HCT116 (cell line): ENCODE data around the gene THEMIS. TPM values are rescaled to one million over a fixed set of nuclear protein-coding genes. Genes with fewer than 3 reads are reported as not detected.

Experiments
- ATAC-seq: fragments of 200-7000 bp; cut with Tn5 transposase; 2 replicates; pipeline ENCODE4 v1.9.1; 2020; ENCODE audit warnings: mild to moderate bottlenecking, moderate library complexity
- BruUV-seq: library from RNA; stranded (reverse); fragments of 400-500 nt; replicated peaks from 2 replicates; lab custom pipeline; 2021; lab: Mats Ljungman, UMichigan
- CTCF ChIA-PET: fragments of 300-600 bp; sonication (Branson Sonifier 250); formaldehyde crosslinking; loops from one replicate; lab custom pipeline; 2021; ENCODE audit warnings: antibody characterized with exemption; lab: Charles Lee
- POLR2A ChIA-PET: fragments of 300-600, 350-600 bp; sonication (Branson Sonifier 250); formaldehyde crosslinking; loops from one replicate; lab custom pipeline; 2021; ENCODE audit warnings: antibody characterized with exemption; lab: Charles Lee
- RAD21 ChIA-PET, 2 experiments: fragments of 300-600 bp; sonication (Branson Sonifier 250); formaldehyde crosslinking; loops; one replicate each; lab custom pipeline; 2023; ENCODE audit warnings: low total read pairs in 2 of 2; ENCODE audit not compliant: uncharacterized antibody in 2 of 2, unreplicated experiment in 2 of 2, low non-redundant PET in 1 of 2; lab: Charles Lee
- DNase-seq: peaks from one replicate; pipeline ENCODE4 v3.0.0-alpha.2; 2010; ENCODE audit warnings: low read depth, low spot score
- H2AFZ ChIP-seq: fragments of 200-600 bp; shearing (Covaris generic), sonication (generic); 2 replicates; pipeline ENCODE4 v1.6.1; 2017; ENCODE audit warnings: low read depth, mixed run types, mixed read lengths, antibody characterized with exemption, low read length; ENCODE audit not compliant: poor library complexity, severe bottlenecking
- H3K27ac ChIP-seq: 2 replicates; pipeline ENCODE4 v1.5.1; 2012; ENCODE audit warnings: low read depth, low read length
- H3K27me3 ChIP-seq: fragments of 200-600 bp; sonication (generic); 2 replicates; pipeline ENCODE4 v1.6.1; 2016; ENCODE audit warnings: mixed run types, low read length, mixed read lengths; ENCODE audit not compliant: insufficient read depth
- H3K36me3 ChIP-seq, 2 experiments: fragments of 200-500 bp in 1 of 2; fragments of 200-600 bp in 1 of 2; sonication (Bioruptor generic) in 1 of 2; sonication (generic) in 1 of 2; 2 replicates each; pipeline versions ENCODE4 v1.5.1 to v1.6.1; 2014 to 2016; ENCODE audit warnings: low read length in 2 of 2, inconsistent platforms in 1 of 2, mixed read lengths in 1 of 2, mixed run types in 1 of 2; ENCODE audit not compliant: insufficient read depth in 2 of 2, control insufficient read depth in 1 of 2
- H3K4me1 ChIP-seq, 2 experiments: fragments of 200-600 bp in 1 of 2; sonication (generic) in 1 of 2; 2 replicates each; pipeline versions ENCODE4 v1.5.1 to v1.6.1; 2012 to 2017; ENCODE audit warnings: low read length in 2 of 2, inconsistent platforms in 1 of 2, mild to moderate bottlenecking in 1 of 2, mixed read lengths in 1 of 2, mixed run types in 1 of 2, moderate library complexity in 1 of 2; ENCODE audit not compliant: insufficient read depth in 2 of 2, control insufficient read depth in 1 of 2
- H3K4me2 ChIP-seq: fragments of 200-600 bp; sonication (generic); 2 replicates; pipeline ENCODE4 v1.6.1; 2017; ENCODE audit warnings: mixed run types, low read length, mixed read lengths
- H3K4me3 ChIP-seq, 2 experiments: fragments of 200-600 bp in 1 of 2; sonication (generic) in 1 of 2; replicated peaks in 1 of 2; 2 replicates each; pipeline ENCODE4 v1.5.1; 2011 to 2016; ENCODE audit warnings: low read length in 2 of 2, control low read depth in 1 of 2, low read depth in 1 of 2, mild to moderate bottlenecking in 1 of 2, mixed read lengths in 1 of 2, mixed run types in 1 of 2
- H3K79me2 ChIP-seq: fragments of 200-600 bp; sonication (generic); 2 replicates; pipeline ENCODE4 v1.6.1; 2017; ENCODE audit warnings: mild to moderate bottlenecking, mixed run types, low read length, moderate library complexity, mixed read lengths; ENCODE audit not compliant: insufficient read depth
- H3K9ac ChIP-seq: fragments of 200-600 bp; sonication (generic); 2 replicates; pipeline ENCODE4 v1.6.1; 2016; ENCODE audit warnings: low read length, mixed read lengths
- H3K9me2 ChIP-seq: fragments of 200-600 bp; sonication (generic), shearing (Covaris generic); 2 replicates; pipeline ENCODE4 v1.6.1; 2017; ENCODE audit warnings: mixed run types, mild to moderate bottlenecking, moderate library complexity; ENCODE audit not compliant: insufficient read depth
- H3K9me3 ChIP-seq, 2 experiments: fragments of 200-500 bp in 1 of 2; fragments of 200-600 bp in 1 of 2; sonication (Bioruptor generic) in 1 of 2; sonication (generic) in 1 of 2; 2 replicates each; pipeline ENCODE4 v1.6.1; 2014 to 2017; ENCODE audit warnings: low read length in 2 of 2, mixed read lengths in 2 of 2, inconsistent platforms in 1 of 2, low read depth in 1 of 2, mild to moderate bottlenecking in 1 of 2, mixed run types in 1 of 2, moderate library complexity in 1 of 2; ENCODE audit not compliant: control insufficient read depth in 1 of 2, insufficient read depth in 1 of 2
- H4K20me1 ChIP-seq: fragments of 200-600 bp; sonication (generic), shearing (Covaris generic); 2 replicates; pipeline ENCODE4 v1.6.1; 2017; ENCODE audit warnings: mixed run types, mild to moderate bottlenecking, moderate library complexity; ENCODE audit not compliant: insufficient read depth
- CBX3 ChIP-seq: IDR thresholded peaks from 2 replicates; pipeline ENCODE4 v1.6.1; 2012; ENCODE audit warnings: low read depth
- CEBPB ChIP-seq: IDR thresholded peaks from 2 replicates; pipeline ENCODE4 v1.6.1; 2012; ENCODE audit warnings: low read depth
- CTCF ChIP-seq, 3 experiments: fragments of 200-600 bp in 1 of 3; sonication (generic) in 1 of 3; IDR thresholded peaks in 2 of 3; conservative IDR thresholded peaks in 1 of 3; 2 replicates each; pipeline ENCODE4 v1.5.1; 2012 to 2017; ENCODE audit warnings: low read depth in 2 of 3, low read length in 2 of 3, antibody characterized with exemption in 1 of 3, borderline replicate concordance in 1 of 3, control low read depth in 1 of 3, mild to moderate bottlenecking in 1 of 3, mixed read lengths in 1 of 3, mixed run types in 1 of 3, moderate library complexity in 1 of 3; ENCODE audit not compliant: insufficient read depth in 1 of 3
- EGR1 ChIP-seq: IDR thresholded peaks from 2 replicates; pipeline ENCODE4 v1.6.1; 2012; ENCODE audit warnings: low read depth
- EZH2 ChIP-seq: fragments of 200-600 bp; sonication (generic); IDR thresholded peaks from 2 replicates; pipeline ENCODE4 v1.6.1; 2017; ENCODE audit warnings: antibody characterized with exemption, mixed run types
- MAX ChIP-seq: IDR thresholded peaks from 2 replicates; pipeline ENCODE4 v1.6.1; 2012
- POLR2AphosphoS5 ChIP-seq: IDR thresholded peaks from 2 replicates; pipeline ENCODE4 v1.6.1; 2011; ENCODE audit warnings: mild to moderate bottlenecking, low read depth, low read length, moderate library complexity
- SIN3A ChIP-seq: IDR thresholded peaks from 2 replicates; pipeline ENCODE4 v1.6.1; 2012; ENCODE audit warnings: low read depth
- SP1 ChIP-seq: IDR thresholded peaks from 2 replicates; pipeline ENCODE4 v1.6.1; 2012; ENCODE audit warnings: low read depth
- SRF ChIP-seq: IDR thresholded peaks from 2 replicates; pipeline ENCODE4 v1.6.1; 2012; ENCODE audit warnings: low read depth
- TCF7L2 ChIP-seq: IDR thresholded peaks from 2 replicates; pipeline ENCODE4 v1.7.0; 2011; ENCODE audit warnings: borderline replicate concordance, inconsistent platforms; ENCODE audit not compliant: insufficient read depth, insufficient read length; ENCODE audit errors: extremely low read depth
- YY1 ChIP-seq: IDR thresholded peaks from 2 replicates; pipeline ENCODE4 v1.6.1; 2011; ENCODE audit warnings: low read length, low read depth, moderate library complexity, mild to moderate bottlenecking; ENCODE audit not compliant: insufficient replicate concordance; ENCODE audit errors: extremely low read depth
- ZFX ChIP-seq: fragments of 450-650 bp; IDR thresholded peaks from 2 replicates; pipeline ENCODE4 v1.6.1; 2017
- intact Hi-C: fragments of 100-400 bp; cut with micrococcal nuclease; formaldehyde crosslinking; loops from 2 replicates; pipeline ENCODE4 v1.10.0; 2022
- total RNA-seq: library from RNA; stranded (reverse); gene quantifications from one replicate; pipeline ENCODE4 v1.2.1, GENCODE V29; 2021; ENCODE audit not compliant: unreplicated experiment

Gene THEMIS
- total RNA-seq, 1 experiment from 2014 or later: 0.20 TPM

- Histone ChIP-seq H2AFZ (no peak overlapping the region), H3K4me2 (no peak overlapping the region), H3K4me3 (no peak overlapping the region), H3K79me2 (no peaks in the 10 kb centered on the region), H3K36me3 (no peaks in the 10 kb centered on the region), H3K9me2 (no peaks in the 10 kb centered on the region), H3K27ac (no peak overlapping the region), H3K9me3 (no peaks in the 10 kb centered on the region), H3K27me3 (no peaks in the 10 kb centered on the region), H3K9ac (no peak overlapping the region), H3K4me1 (no peaks in the 10 kb centered on the region), H4K20me1 (no peaks in the 10 kb centered on the region)
- ChIA-PET CTCF (no interaction called here), RAD21 (no interaction called here), POLR2A (no interaction called here)
- no TSS peak for BruUV-seq
- ATAC-seq: no peak
- intact Hi-C loops: no loop called here
- no peak for TF ChIP-seq CTCF (IDR thresholded peaks at IDR 0.05 in 2 of 3, conservative IDR thresholded peaks at IDR 0.05 in 1 of 3; ENCODE audit: borderline replicate concordance in 1 of 3, insufficient read depth in 1 of 3, low read depth in 2 of 3, low read length in 2 of 3)
- TF ChIP-seq EZH2: no peak
- no peak for TF ChIP-seq ZFX
- no peak for TF ChIP-seq SRF
- no peak for TF ChIP-seq SP1
- no peak for TF ChIP-seq CBX3
- TF ChIP-seq EGR1: no peak
- TF ChIP-seq POLR2AphosphoS5: no peak
- TF ChIP-seq MAX: no peak
- TF ChIP-seq SIN3A: no peak
- no peak for DNase-seq
Measured at GRCh38 chr6:127794405-127794804, 106.5 kb downstream of the THEMIS start.

GRCh38 chr6:127793396-127793795 lies 107.5 kb downstream of the THEMIS start:
- H3K9me3 ChIP-seq: no peaks in the 10 kb centered on the region
- BruUV-seq: no TSS peak
- ATAC-seq (no peak), DNase-seq (no peak)
- intact Hi-C loops: no loop called here
- ChIA-PET RAD21 (no interaction called here), CTCF (no interaction called here), POLR2A (no interaction called here)
- no peak overlapping the region for H3K9ac ChIP-seq
- no peaks in the 10 kb centered on the region for H4K20me1 ChIP-seq
- no peaks in the 10 kb centered on the region for H3K79me2 ChIP-seq
- H3K4me1 ChIP-seq: no peaks in the 10 kb centered on the region
- H3K4me2 ChIP-seq: no peak overlapping the region
- no peak overlapping the region for H3K27ac ChIP-seq
- no peak for TF ChIP-seq TCF7L2
- no peak for TF ChIP-seq SP1
- TF ChIP-seq CEBPB: no peak
- no peak for TF ChIP-seq YY1
- no peak overlapping the region for H2AFZ ChIP-seq
- no peaks in the 10 kb centered on the region for H3K36me3 ChIP-seq
- no peaks in the 10 kb centered on the region for H3K9me2 ChIP-seq
- H3K27me3 ChIP-seq: no peaks in the 10 kb centered on the region
- H3K4me3 ChIP-seq: no peak overlapping the region
